Stomach smooth muscle (tissue), 2 donors: ENCODE measurements around the gene FBXO17.
"Not testable (repeated sequence)": the region's sequence is repeated elsewhere in the genome, so short reads cannot be mapped to it uniquely, and the experiment has no call there.

Source experiments
- H3K27ac ChIP-seq: one replicate; pipeline ENCODE4 v1.7.0; 2013; ENCODE audit warnings: mild to moderate bottlenecking, low read length, inconsistent platforms
- H3K27me3 ChIP-seq, 2 donors: one replicate each; pipeline ENCODE4 v1.7.0; 2013; ENCODE audit warnings: low read length in 2 of 2; ENCODE audit not compliant: insufficient read depth in 2 of 2, control insufficient read depth in 1 of 2
- H3K36me3 ChIP-seq, 2 donors: one replicate each; pipeline ENCODE4 v1.7.0; 2013; ENCODE audit warnings: low read length in 2 of 2; ENCODE audit not compliant: control insufficient read depth in 2 of 2, insufficient read depth in 2 of 2
- H3K4me1 ChIP-seq: one replicate; pipeline ENCODE4 v1.7.0; 2013; ENCODE audit warnings: low read length; ENCODE audit not compliant: control insufficient read depth, insufficient read depth
- H3K4me3 ChIP-seq, 2 donors: one replicate each; pipeline ENCODE4 v1.7.0; 2013; ENCODE audit warnings: low read length in 2 of 2
- H3K9ac ChIP-seq, 2 donors: one replicate each; pipeline ENCODE4 v1.7.0; 2013; ENCODE audit warnings: low read length in 2 of 2, mild to moderate bottlenecking in 1 of 2
- H3K9me3 ChIP-seq, 2 donors: one replicate each; pipeline ENCODE4 v1.7.0; 2013; ENCODE audit warnings: low read length in 2 of 2; ENCODE audit not compliant: control insufficient read depth in 2 of 2
- donor health status: healthy.
- donor health status: Pancreatic carcinoma.

The FBXO17 gene

DNA sequence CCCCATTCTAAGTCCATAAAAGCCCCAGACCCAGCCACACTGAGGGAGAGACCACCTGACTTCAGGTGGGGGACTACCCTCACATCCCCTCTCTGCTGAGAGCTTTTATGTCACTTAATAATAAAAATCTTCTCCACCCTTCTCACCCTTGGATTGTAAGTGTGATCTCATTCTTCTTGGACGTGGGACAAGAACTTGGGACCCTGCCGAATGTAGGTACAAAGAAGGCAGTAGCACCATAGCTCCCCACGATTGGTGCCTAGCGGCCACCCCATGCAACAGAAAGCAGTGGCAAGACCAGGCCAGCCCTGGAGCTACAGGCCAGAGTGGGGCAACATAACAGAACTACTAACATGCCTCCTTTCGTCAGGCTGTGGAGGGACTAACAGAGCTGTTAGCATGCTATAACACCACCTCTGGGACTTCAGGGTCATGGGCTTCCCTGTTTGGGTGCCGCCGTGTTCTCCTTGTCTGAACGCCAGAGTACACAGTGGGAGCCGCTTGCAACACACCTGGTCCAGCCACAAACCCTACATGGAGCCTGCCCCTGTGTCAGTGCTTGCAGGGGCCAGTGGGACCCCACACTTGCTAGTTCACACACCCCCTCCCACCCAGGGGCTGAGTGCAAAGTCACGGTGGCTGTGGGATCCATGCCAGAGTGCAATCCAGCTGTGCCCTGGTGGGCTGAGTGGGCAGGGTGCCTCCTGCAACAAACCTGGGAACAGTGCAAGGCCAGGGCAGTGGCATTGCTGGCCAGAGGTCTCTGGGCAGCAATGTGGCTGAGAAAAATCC, 5.2 kb upstream of the FBXO17 start:
- peaks cover 7% of the 10 kb centered on the region for H3K4me1 ChIP-seq
- H3K36me3 ChIP-seq = no peaks in the 10 kb centered on the region
- H3K4me3 ChIP-seq = no peak overlapping the region

DNA sequence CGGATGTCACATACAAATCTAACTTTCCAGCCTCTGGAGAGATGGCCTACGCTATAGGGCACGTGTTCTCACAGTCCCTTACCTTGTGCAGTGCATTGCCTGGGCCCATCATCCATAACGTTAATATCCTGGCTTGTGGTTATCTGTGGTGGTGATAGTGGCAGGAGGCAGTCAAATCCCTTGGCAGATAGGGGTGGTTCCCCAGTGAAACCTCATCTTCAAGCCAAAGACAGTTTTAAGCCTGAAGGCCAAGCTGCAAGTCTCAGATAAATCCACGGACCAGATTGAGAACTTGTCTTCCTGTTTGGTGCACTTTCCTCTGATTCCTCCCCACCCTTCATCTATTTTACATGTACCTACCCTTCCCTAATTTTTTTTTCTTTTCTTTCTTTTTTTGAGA, 4.3 kb upstream of the FBXO17 start:
- Histone ChIP-seq H3K9me3 (no peaks in the 10 kb centered on the region), H3K27me3 (no peaks in the 10 kb centered on the region), H3K27ac (no peak overlapping the region), H3K9ac (no peak overlapping the region), H3K4me3 (no peak overlapping the region), H3K36me3 (no peaks in the 10 kb centered on the region), H3K4me1 (peaks cover 11% of the 10 kb centered on the region)

More for the DNA sequence above, 5.2 kb upstream of the FBXO17 start:
- Histone ChIP-seq H3K9ac (no peak overlapping the region), H3K27me3 (peaks cover 0 to 2% of the 10 kb centered on the region in 2 donors), H3K27ac (no peak overlapping the region), H3K9me3 (peaks cover 0 to 2% of the 10 kb centered on the region in 2 donors)

DNA sequence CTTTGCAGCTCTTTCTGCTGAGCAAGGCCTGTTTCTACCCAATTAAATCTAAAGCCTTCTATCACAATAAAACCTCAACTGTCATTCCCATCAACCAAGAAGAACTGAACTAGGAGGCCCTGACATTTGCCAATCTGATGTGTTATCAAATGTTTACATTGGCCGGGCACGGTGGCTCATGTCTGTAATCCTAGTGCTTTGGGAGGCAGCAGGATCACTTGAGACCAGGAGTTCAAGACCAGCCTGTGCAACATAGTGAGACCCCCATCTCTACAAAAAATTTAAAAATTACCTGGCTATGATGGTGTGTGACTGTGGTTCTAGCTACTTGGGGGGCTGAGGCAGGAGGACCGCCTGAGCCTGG, 2.8 kb upstream of the FBXO17 start:
- no peaks in the 10 kb centered on the region for H3K36me3 ChIP-seq
- H3K27me3 ChIP-seq = no peaks in the 10 kb centered on the region
- no peak overlapping the region for H3K9ac ChIP-seq
- H3K4me3 ChIP-seq = no peak overlapping the region
- no peaks in the 10 kb centered on the region for H3K9me3 ChIP-seq
- peaks cover 11% of the 10 kb centered on the region for H3K4me1 ChIP-seq
- H3K27ac ChIP-seq = no peak overlapping the region

DNA sequence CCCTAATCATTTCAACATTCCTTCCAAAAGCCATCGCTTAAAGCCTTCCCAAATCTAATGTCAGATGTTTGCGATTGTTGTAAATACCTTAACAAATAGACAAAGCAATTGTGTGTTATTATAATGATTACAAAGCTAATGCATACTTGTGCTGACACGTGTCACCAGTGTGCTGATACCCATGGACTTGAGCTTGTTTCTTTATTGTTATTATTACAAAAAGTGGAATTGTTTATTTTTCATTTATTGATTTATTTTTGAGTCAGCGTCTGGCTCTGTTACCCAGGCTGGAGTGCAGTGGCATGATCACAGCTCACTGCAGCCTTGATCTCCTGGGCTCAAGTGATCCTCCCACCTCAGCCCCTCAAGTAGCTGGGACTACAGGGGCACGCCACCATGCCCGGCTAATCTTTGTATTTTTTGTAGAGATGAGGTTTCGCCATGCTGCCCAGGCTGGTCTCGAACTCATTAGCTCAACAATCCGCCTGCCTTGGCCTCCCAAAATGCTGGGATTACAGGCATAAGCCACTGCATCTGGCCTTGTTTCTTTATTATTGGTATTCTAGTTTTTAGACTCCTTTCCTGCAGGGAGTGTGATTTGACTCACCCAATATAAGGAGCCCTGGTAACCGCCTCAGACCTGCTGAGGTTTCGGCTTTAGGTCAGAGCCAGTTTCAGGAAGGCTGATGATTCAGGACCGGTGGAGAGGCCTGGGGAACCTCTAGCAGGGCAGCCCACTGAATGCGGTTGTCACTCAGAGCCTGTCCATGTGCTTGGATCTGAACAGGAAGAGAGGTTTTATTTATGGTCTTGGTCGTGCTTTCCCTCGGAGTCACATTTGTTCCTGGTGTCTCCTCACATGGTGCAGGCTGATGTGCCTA, 2.1 kb upstream of the FBXO17 start:
- Histone ChIP-seq H3K27ac (no peak overlapping the region), H3K27me3 (no peaks in the 10 kb centered on the region), H3K4me1 (peaks cover 11% of the 10 kb centered on the region), H3K36me3 (no peaks in the 10 kb centered on the region), H3K9ac (no peak overlapping the region), H3K9me3 (no peaks in the 10 kb centered on the region), H3K4me3 (no peak overlapping the region)

DNA sequence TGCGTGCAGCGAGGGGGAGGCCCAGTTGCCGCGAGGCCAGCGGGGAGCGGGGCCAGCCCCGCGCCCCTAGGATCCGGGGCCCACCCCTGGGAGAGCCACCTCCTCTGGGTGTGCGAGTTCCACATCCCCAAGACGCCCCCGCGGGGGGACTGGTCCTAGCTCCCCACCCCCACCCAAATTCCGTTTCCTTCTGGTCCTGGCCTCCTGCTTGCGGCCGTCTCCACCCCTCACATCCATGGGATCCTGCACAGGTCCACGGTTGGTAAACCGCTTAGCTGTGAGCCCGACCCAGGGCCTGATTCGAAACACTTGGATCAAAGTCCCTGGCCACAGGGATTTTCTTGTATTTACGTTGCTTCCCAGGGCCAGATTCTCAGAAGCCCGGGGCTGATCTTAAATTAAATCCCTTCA, 324 bp upstream of the FBXO17 start:
- Histone ChIP-seq H3K9ac (peak overlapping the region; percentile 77 to 84), H3K27me3 (no peaks in the 10 kb centered on the region), H3K4me3 (peak overlapping the region; percentile 50 to 82), H3K9me3 (no peaks in the 10 kb centered on the region), H3K27ac (peak overlapping the region; percentile 89), H3K4me1 (peaks cover 11% of the 10 kb centered on the region), H3K36me3 (no peaks in the 10 kb centered on the region)

DNA sequence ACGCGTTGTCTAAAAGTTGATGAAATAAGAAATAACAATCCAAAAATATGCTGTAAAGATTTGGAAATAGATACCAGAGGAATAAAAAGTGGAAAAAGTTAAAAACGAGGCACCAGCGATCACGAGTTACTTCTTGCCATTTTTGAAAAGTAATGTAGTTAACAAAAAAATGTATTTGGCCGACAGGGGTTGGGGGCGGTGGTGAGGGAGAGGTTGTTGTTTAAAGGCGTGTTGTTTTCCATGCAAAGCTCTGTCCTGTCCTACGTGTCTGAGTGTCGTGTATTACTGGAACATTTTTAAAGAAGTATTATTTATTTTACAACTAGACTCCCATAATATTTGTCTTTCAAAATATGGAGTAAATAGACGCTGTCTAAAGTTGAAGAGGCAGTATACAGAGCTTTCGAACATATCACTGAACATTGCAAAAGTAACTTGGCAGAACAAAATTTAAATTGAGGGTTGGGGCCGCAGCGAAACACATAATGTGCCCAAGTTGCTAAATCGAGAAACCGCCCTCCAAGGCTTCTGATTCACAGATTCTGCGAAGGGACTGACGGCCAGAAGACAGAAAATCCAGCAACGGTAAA, 823 bp downstream of the FBXO17 start:
- no peaks in the 10 kb centered on the region for H3K9me3 ChIP-seq
- H3K9ac ChIP-seq = peak overlapping the region; percentile 73 to 76
- H3K27ac ChIP-seq = peak overlapping the region; percentile 76
- H3K4me3 ChIP-seq = peak overlapping the region; percentile 79 to 82
- no peaks in the 10 kb centered on the region for H3K27me3 ChIP-seq
- H3K4me1 ChIP-seq = peaks cover 11% of the 10 kb centered on the region
- no peaks in the 10 kb centered on the region for H3K36me3 ChIP-seq

DNA sequence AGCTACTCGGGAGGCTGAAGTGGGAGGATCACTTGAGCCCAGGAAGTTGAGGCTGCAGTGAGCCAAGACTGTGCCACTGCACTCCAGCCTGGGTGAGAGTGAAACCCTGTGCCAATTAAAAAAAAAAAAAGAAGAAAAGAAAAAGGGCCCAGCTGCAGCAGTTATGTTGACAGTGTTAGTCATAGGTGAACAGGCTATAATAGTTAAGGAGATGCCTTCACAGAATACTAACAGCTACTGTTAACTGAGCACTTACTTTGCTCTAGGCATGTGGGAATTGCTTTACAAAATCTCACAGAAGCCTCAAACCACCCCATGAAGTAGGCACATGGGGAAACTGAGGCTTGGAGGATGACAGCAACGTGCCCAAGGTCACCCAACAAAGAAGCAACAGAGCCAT, 3.9 kb downstream of the FBXO17 start:
- H3K9me3 ChIP-seq = no peaks in the 10 kb centered on the region
- peaks cover 0 to 8% of the 10 kb centered on the region in 2 donors for H3K36me3 ChIP-seq
- no peak overlapping the region for H3K27ac ChIP-seq
- H3K27me3 ChIP-seq = no peaks in the 10 kb centered on the region
- H3K9ac ChIP-seq = no peak overlapping the region
- H3K4me1 ChIP-seq = peaks cover 11% of the 10 kb centered on the region
- H3K4me3 ChIP-seq = no peak overlapping the region

DNA sequence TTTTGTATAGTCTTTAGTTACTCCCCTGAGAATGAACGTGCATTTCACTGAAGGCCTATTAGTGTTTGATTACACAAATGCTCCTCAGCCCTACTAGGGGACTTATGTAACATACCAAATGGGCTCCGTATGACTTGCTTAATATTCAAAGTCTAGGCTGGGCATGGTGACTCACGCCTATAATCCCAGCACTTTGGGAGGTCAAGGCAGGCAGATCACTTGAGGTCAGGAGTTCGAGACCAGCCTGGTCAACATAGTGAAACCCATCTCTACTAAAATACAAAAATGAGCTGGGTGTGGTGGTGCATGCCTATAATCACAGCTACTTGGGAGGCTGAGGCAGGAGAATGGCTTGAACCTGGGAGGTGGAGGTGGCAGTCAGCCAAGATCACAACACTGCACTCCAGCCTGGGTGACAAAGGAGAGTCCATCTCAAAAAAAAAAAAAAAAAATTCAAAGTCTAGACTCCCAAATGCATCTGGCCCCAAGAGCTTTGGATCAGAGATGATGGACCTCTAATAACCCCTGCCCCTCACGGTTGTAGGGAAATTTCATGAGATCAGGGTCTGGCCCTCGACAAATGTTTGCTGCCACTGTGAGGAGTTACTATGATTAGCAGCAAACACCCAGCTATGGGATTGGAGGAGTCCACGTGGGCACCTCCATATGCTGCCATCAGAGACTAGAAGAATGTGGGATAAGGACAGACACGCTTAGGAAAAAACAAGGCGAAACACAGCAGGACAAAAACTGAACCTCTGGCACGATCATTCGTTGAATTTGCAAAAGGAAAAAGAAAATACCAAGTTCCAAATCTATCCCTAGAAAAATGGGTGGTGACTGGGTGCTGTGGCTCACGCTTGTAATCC, 4.6 kb downstream of the FBXO17 start:
- Histone ChIP-seq H3K27ac (no peak overlapping the region), H3K9ac (no peak overlapping the region), H3K9me3 (no peaks in the 10 kb centered on the region), H3K4me3 (no peak overlapping the region), H3K27me3 (no peaks in the 10 kb centered on the region), H3K4me1 (peaks cover 4% of the 10 kb centered on the region), H3K36me3 (peaks cover 0 to 8% of the 10 kb centered on the region in 2 donors)

DNA sequence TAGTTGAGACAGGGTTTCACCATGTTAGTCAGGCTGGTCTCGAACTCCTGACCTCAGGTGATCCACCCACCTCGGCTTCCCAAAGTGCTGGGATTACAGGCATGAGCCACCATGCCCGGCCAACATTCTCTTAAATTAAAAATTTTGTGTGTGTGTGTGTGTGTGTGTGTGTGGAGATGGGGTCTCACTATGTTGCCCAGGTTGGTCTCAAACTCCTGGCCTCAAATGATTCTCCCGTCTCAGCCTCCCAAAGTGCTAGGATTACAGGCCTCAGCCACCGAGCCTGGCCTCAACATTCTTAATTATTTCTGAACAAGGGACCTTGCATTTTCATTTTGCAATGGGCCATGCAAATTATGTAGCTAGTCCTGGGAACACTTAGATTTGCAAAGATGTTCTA, 9.4 kb downstream of the FBXO17 start:
- H3K27me3 ChIP-seq, H3K9ac ChIP-seq, H3K4me1 ChIP-seq, H3K9me3 ChIP-seq, H3K36me3 ChIP-seq, H3K4me3 ChIP-seq, H3K27ac ChIP-seq: not testable (repeated sequence)

DNA sequence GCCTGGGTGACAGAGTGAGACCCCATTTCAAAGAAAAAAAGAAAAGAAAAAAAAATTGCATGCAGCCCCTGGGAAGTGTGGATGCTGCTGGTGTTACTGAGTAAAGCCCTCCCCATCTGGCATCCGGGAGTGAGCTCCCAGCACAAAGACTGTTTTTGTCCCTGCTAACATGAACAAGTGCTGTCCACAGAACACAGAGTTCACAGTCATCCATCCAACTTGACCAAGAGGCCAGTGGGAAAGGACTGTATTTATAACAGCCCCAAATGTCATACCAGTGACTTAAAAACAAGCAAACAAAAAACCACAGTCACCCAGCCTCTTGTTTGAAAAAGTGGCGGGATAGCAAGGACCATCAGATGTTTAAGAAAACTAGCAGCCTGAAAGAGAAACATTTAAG, 10.8 kb downstream of the FBXO17 start:
- Histone ChIP-seq H3K36me3 (peaks cover 0 to 8% of the 10 kb centered on the region in 2 donors), H3K4me3 (no peak overlapping the region), H3K9me3 (no peaks in the 10 kb centered on the region), H3K4me1 (peaks cover 3% of the 10 kb centered on the region), H3K27me3 (no peaks in the 10 kb centered on the region), H3K9ac (no peak overlapping the region), H3K27ac (no peak overlapping the region)
